Kidney capillary endothelial cell (primary cell): ENCODE results near the gene ENKD1.

Source experiments
- DNase-seq: peaks from one replicate; pipeline ENCODE4 v3.0.0-alpha.2; 2018; ENCODE audit warnings: low spot score

The ENKD1 gene

GRCh38 chr16:67679935-67680897, 13.7 kb upstream of the ENKD1 start:
- DNase-seq: no peak

GRCh38 chr16:67678354-67679023, 11.9 kb upstream of the ENKD1 start:
- DNase-seq: no peak

GRCh38 chr16:67677712-67678111, 11.2 kb upstream of the ENKD1 start:
- DNase-seq: no peak

- DNase-seq: no peak
These were observed 10.4 kb upstream of the ENKD1 start for GRCh38 chr16:67676939-67677338.

- DNase-seq: no peak
These were observed 10.0 kb upstream of the ENKD1 start for GRCh38 chr16:67676516-67676915.

- DNase-seq: no peak
These were observed 9.4 kb upstream of the ENKD1 start for GRCh38 chr16:67675999-67676398.

GRCh38 chr16:67675579-67675935, 9.0 kb upstream of the ENKD1 start:
- DNase-seq: no peak

- DNase-seq: no peak
These were observed 8.5 kb upstream of the ENKD1 start for GRCh38 chr16:67674851-67675578.

- DNase-seq: peak; percentile 84
These were observed 7.4 kb upstream of the ENKD1 start for GRCh38 chr16:67673712-67674580.

GRCh38 chr16:67672739-67673662, 6.5 kb upstream of the ENKD1 start:
- DNase-seq: peak; percentile 74

GRCh38 chr16:67672306-67672705, 5.8 kb upstream of the ENKD1 start:
- DNase-seq: no peak

- DNase-seq: no peak
These were observed 3.0 kb upstream of the ENKD1 start for GRCh38 chr16:67669499-67670101.

- no peak for DNase-seq
These were observed 2.1 kb upstream of the ENKD1 start for GRCh38 chr16:67668495-67669157.

- DNase-seq: peak; percentile 88
These were observed 1.4 kb upstream of the ENKD1 start for GRCh38 chr16:67667817-67668494.

GRCh38 chr16:67667453-67667816, 885 bp upstream of the ENKD1 start:
- no peak for DNase-seq

GRCh38 chr16:67666032-67666551, 458 bp downstream of the ENKD1 start:
- DNase-seq: no peak

- no peak for DNase-seq
These were observed 952 bp downstream of the ENKD1 start for GRCh38 chr16:67665598-67665997.

- DNase-seq: no peak
These were observed 1.7 kb downstream of the ENKD1 start for GRCh38 chr16:67664871-67665270.

GRCh38 chr16:67664258-67664657, 2.3 kb downstream of the ENKD1 start:
- no peak for DNase-seq
